Measurements from ENCODE around the gene TMEM38B. TPM values are rescaled to one million over a fixed set of nuclear protein-coding genes. Genes with fewer than 3 reads are reported as not detected.

Gene TMEM38B
- total RNA-seq, 1 experiment from 2014 or later, result 48.6 TPM

DNA sequence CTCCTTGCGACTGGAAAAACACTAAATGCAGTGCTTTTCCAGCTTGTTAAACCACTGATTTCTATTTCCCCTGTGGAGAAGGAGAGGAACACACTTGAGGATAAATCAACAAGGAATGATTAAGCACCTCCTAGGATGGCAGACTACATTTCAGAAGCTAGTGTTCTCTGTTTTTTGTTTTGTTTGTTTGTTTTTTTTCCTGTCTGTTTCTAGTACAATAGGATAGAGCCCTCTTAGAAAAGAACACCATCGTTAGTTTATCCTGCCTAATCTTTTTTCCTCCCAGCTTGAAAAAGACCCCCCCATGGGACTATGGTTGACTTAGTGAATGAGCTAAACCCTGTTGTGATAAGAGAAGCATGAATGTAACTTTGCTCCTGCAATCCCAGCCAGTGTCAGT lies 36.0 kb upstream of the TMEM38B start:
- no peaks in the 10 kb centered on the region for H3K9me3 ChIP-seq
- TF ChIP-seq, protein P1, sequence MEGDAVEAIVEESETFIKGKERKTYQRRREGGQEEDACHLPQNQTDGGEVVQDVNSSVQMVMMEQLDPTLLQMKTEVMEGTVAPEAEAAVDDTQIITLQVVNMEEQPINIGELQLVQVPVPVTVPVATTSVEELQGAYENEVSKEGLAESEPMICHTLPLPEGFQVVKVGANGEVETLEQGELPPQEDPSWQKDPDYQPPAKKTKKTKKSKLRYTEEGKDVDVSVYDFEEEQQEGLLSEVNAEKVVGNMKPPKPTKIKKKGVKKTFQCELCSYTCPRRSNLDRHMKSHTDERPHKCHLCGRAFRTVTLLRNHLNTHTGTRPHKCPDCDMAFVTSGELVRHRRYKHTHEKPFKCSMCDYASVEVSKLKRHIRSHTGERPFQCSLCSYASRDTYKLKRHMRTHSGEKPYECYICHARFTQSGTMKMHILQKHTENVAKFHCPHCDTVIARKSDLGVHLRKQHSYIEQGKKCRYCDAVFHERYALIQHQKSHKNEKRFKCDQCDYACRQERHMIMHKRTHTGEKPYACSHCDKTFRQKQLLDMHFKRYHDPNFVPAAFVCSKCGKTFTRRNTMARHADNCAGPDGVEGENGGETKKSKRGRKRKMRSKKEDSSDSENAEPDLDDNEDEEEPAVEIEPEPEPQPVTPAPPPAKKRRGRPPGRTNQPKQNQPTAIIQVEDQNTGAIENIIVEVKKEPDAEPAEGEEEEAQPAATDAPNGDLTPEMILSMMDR (IDR thresholded peaks at IDR 0.05; ENCODE audit: insufficient read depth in 1 of 2, low read depth in 1 of 2, low read length in 1 of 2, severe bottlenecking in 1 of 2, unreplicated experiment in 1 of 2), result no peak
- Mint-ChIP-seq H3K36me3 (ENCODE audit: insufficient read depth, unreplicated experiment) (no peaks in the 10 kb centered on the region), H3K27ac (ENCODE audit: unreplicated experiment) (no peak overlapping the region), H3K9me3 (ENCODE audit: unreplicated experiment) (no peaks in the 10 kb centered on the region), H3K27me3 (ENCODE audit: insufficient read depth, unreplicated experiment) (no peaks in the 10 kb centered on the region), H3K4me1 (ENCODE audit: low read depth, unreplicated experiment) (peaks cover 7% of the 10 kb centered on the region), H3K4me3 (ENCODE audit: unreplicated experiment) (no peak overlapping the region)
- no peaks in the 10 kb centered on the region for H3K36me3 ChIP-seq (ENCODE audit: control insufficient read depth, insufficient read depth, low read length)
- BruUV-seq (replicated peaks), result no TSS peak
- no peaks in the 10 kb centered on the region for H3K4me1 ChIP-seq
- no peak overlapping the region for H3K4me3 ChIP-seq (ENCODE audit: low read depth, low read length)
- no peaks in the 10 kb centered on the region for H3K27me3 ChIP-seq (replicated peaks; ENCODE audit: control insufficient read depth, insufficient read depth, low read length)
- intact Hi-C loops (cut with micrococcal nuclease; ENCODE audit: unreplicated experiment), result no loop called here
- POLR2A ChIA-PET, result interaction anchor here (0.7 kb wide), 1 partner anchor 10 kb away, joined by 3 read pairs; no protein-coding TSS in a partner anchor
- CTCF ChIA-PET, result no interaction called here
- DNase-seq, result no peak

DNA sequence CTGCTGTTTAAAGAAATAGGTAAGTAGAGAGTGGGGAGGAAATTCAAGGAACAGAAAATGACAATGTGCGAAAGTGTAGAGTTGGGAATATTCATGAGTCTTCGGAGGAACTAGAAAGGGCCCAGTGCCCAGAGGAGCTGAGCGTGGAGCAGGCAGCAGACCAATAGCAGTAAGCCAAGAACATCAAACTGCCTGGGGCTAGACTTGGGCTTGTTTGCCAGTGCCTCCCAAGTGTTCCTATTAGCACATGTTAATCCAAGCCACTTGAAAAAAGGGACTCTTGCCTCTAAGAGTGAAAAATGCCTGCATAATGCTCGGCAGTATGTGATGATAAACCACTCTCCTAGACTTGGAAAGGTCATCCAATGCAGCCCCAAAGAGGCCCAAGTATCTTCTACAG lies 33.3 kb upstream of the TMEM38B start:
- TF ChIP-seq, protein P1 (IDR thresholded peaks at IDR 0.05; ENCODE audit: insufficient read depth in 1 of 2, low read depth in 1 of 2, low read length in 1 of 2, severe bottlenecking in 1 of 2, unreplicated experiment in 1 of 2), result no peak
- CTCF ChIA-PET, result no interaction called here
- H3K9me3 Mint-ChIP-seq (ENCODE audit: unreplicated experiment), result no peaks in the 10 kb centered on the region
- Histone ChIP-seq H3K4me3 (ENCODE audit: low read depth, low read length) (no peak overlapping the region), H3K36me3 (ENCODE audit: control insufficient read depth, insufficient read depth, low read length) (no peaks in the 10 kb centered on the region), H3K4me1 (no peaks in the 10 kb centered on the region), H3K9me3 (no peaks in the 10 kb centered on the region), H3K27me3 (replicated peaks; ENCODE audit: control insufficient read depth, insufficient read depth, low read length) (no peaks in the 10 kb centered on the region)
- intact Hi-C loops (cut with micrococcal nuclease; ENCODE audit: unreplicated experiment), result no loop called here
- no peak overlapping the region for H3K27ac Mint-ChIP-seq (ENCODE audit: unreplicated experiment)
- BruUV-seq (replicated peaks), result no TSS peak
- H3K4me3 Mint-ChIP-seq (ENCODE audit: unreplicated experiment), result no peak overlapping the region
- H3K36me3 Mint-ChIP-seq (ENCODE audit: insufficient read depth, unreplicated experiment), result no peaks in the 10 kb centered on the region
- peaks cover 13% of the 10 kb centered on the region for H3K4me1 Mint-ChIP-seq (ENCODE audit: low read depth, unreplicated experiment)
- H3K27me3 Mint-ChIP-seq (ENCODE audit: insufficient read depth, unreplicated experiment), result no peaks in the 10 kb centered on the region
- POLR2A ChIA-PET, result no interaction called here
- no peak for DNase-seq

- Histone ChIP-seq H3K4me3 (ENCODE audit: low read depth, low read length) (no peak within 1 kb of the TSS), H3K9me3 (no peaks in the 10 kb centered on the region), H3K4me1 (peaks cover 2% of the 10 kb centered on the region; the same call in 1 of the 2 replicates), H3K36me3 (ENCODE audit: control insufficient read depth, insufficient read depth, low read length) (no peaks in the 10 kb centered on the region), H3K27me3 (replicated peaks; ENCODE audit: control insufficient read depth, insufficient read depth, low read length) (no peaks in the 10 kb centered on the region)
- Mint-ChIP-seq H3K27me3 (ENCODE audit: insufficient read depth, unreplicated experiment) (no peaks in the 10 kb centered on the region), H3K4me1 (ENCODE audit: low read depth, unreplicated experiment) (peaks cover 24% of the 10 kb centered on the region), H3K27ac (ENCODE audit: unreplicated experiment) (no peak within 1 kb of the TSS), H3K4me3 (ENCODE audit: unreplicated experiment) (no peak within 1 kb of the TSS), H3K9me3 (ENCODE audit: unreplicated experiment) (no peaks in the 10 kb centered on the region), H3K36me3 (ENCODE audit: insufficient read depth, unreplicated experiment) (no peaks in the 10 kb centered on the region)
- DNase-seq, result no peak
- BruUV-seq (replicated peaks), result no TSS peak
- TF ChIP-seq, protein P1 (IDR thresholded peaks at IDR 0.05; ENCODE audit: insufficient read depth in 1 of 2, low read depth in 1 of 2, low read length in 1 of 2, severe bottlenecking in 1 of 2, unreplicated experiment in 1 of 2), result no peak
- ChIA-PET CTCF (no interaction called here), POLR2A (no interaction called here)
- intact Hi-C loops (cut with micrococcal nuclease; ENCODE audit: unreplicated experiment), result no loop called here
These were observed 31.9 kb upstream of the TMEM38B start, which contains the start of gene TAL2 for GRCh38 chr9:105662184-105663104. Gene TAL2, plus strand, starts transcription at chr9:105662457. Its CDS starts 40 bp downstream, at chr9:105662497.

All from Caco-2 (cell line).